PFSK-1 (cell line): ENCODE results near the gene PRR7.

ENCODE experiments used
- POLR2AphosphoS5 ChIP-seq: IDR thresholded peaks from 2 replicates; pipeline ENCODE4 v1.6.1; 2012; ENCODE audit warnings: low read depth, mild to moderate bottlenecking, control low read depth, low read length, moderate library complexity
- SIN3A ChIP-seq: IDR thresholded peaks from 2 replicates; pipeline ENCODE4 v1.6.1; 2012; ENCODE audit warnings: mild to moderate bottlenecking, low read length, moderate library complexity, borderline replicate concordance; ENCODE audit not compliant: insufficient read depth
- TAF1 ChIP-seq: IDR thresholded peaks from 2 replicates; pipeline ENCODE4 v1.6.1; 2012; ENCODE audit warnings: low read length, control low read depth, borderline replicate concordance; ENCODE audit not compliant: insufficient read depth

DNA sequence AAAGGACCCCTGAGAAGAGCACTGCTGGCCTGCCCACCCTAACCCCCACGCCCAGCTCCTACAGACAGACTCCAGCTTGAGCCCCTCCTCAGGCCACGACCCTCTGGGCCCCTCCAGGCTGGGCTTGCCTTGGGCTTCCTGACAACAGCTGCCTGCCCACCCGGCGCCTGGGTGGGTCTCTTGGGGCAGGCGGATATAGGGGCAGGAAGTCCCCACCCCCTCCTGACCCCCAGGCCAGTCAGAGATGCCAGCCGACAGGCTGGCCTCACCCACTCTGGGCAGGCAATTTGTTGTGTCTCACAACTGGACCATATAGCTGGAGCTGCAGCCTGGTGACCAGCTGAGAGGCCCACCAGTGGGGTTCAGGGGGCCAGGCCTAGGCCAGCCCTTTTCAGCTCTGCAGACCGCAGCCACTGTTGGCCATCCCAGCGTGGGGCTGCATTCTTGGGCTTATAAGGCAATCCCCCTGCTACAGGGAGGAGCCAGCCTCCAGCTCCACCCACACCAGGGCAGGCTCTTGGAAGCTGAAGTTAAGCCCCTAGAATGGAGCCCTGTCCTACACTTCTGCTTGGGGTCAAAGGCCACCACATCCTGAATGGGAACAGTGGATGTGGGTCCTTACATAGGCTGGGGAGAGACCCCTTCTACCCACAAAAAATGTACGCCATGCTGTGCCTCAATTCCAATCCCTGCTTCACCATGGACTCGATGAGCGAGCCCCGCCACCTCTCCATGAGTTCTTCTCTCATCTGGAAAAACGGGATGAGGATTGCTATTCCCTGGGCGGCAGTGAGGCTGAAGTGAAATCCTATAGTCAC is 48.8 kb downstream of the PRR7 start:
- no peak for TF ChIP-seq POLR2AphosphoS5
- peak; percentile 32; the same call in 1 of the 2 replicates for TF ChIP-seq TAF1
- no peak for TF ChIP-seq SIN3A
